GM23248 (cell line): Measurements from ENCODE around the gene ZNF606.

Experiments used
- EZH2 ChIP-seq: fragments of 200-600 bp; sonication (generic); IDR thresholded peaks from 2 replicates; pipeline ENCODE4 v1.6.1; 2018; ENCODE audit warnings: antibody characterized with exemption, mild to moderate bottlenecking; ENCODE audit not compliant: insufficient read depth, poor library complexity, severe bottlenecking
- EZH2phosphoT487 ChIP-seq: fragments of 200-600 bp; sonication (generic); IDR thresholded peaks from 2 replicates; pipeline ENCODE4 v1.6.1; 2018; ENCODE audit warnings: antibody characterized with exemption, moderate library complexity, mild to moderate bottlenecking, low read depth; ENCODE audit not compliant: insufficient read depth

- TF ChIP-seq EZH2 (no peak), EZH2phosphoT487 (no peak)
Measured at GRCh38 chr19:57974434-57974833, 28.2 kb downstream of the ZNF606 start, which contains the start of gene C19orf18.
